ENCODE measurements around the gene TRIM56. TPM values are rescaled to one million over a fixed set of nuclear protein-coding genes. Genes with fewer than 3 reads are reported as not detected.

TRIM56 gene
- 14.3 and 36.2 TPM in 2 replicates for total RNA-seq

DNA sequence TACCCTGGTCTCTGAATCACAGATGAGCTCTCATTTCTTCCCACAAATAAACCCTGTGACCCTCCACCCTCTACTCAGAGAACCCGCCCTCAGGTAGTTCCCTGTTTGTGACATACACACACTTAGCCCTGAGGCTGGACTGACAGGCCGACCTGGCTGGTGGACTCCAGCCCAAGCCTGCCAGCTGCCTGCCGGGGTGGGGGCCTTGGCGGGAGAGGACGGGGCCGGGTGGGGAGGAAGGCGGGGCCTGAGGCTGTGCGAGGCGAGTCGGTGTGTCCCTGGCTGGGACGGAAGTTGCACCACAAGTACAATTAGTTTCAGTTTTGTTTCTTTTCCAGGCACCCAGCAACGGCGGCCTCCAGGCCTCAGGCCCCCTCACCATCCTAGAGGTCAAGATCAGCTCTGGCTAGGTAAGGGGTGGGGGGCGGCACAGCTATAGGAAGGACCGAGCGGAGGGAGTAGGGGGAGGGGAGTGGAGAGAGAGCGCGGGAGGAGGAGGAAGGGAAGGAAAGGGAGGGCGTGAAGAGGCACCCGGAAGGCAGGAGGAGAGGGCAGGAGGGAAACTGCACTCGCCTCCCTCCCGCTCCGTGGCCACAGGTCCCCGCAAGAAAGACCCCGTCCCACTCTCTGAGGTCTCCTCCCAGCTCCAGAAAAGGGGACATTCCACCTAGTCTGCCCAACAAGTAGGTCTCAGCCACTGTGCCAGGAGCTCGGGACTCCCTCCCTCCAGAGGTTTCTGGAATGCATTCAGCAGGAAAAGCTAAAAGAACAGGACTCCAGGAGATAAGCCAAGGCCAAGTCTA is at the start of gene TRIM56:
Gene TRIM56, plus strand, starts transcription at position 320 of the 803 bp plus-strand sequence. CDS start 1,832 bp downstream, outside the sequence.

DNA sequence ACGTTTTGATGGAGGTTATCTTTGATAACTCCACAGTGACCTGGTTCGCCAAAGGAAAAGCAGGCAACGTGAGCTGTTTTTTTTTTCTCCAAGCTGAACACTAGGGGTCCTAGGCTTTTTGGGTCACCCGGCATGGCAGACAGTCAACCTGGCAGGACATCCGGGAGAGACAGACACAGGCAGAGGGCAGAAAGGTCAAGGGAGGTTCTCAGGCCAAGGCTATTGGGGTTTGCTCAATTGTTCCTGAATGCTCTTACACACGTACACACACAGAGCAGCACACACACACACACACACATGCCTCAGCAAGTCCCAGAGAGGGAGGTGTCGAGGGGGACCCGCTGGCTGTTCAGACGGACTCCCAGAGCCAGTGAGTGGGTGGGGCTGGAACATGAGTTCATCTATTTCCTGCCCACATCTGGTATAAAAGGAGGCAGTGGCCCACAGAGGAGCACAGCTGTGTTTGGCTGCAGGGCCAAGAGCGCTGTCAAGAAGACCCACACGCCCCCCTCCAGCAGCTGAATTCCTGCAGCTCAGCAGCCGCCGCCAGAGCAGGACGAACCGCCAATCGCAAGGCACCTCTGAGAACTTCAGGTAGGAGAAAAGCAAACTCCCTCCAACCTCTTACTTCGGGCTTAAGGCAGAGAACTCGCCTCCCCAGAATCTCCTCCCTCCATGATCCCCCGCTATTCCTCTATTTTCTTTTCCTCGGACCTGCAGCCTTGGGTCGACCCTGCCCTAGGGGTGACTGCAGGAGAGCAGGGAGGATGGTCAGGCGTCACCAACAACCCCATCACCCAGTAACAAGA is 41.6 kb downstream of the TRIM56 start, which contains the start of gene SERPINE1:
Gene SERPINE1, plus strand, starts transcription at position 454 of the 809 bp plus-strand sequence. CDS start 1,290 bp downstream, outside the sequence.

Other genes starting within 250 kb of the TRIM56 start
- gene SLC12A9, start 232.8 kb upstream of the TRIM56 start, total RNA-seq = 12.2 and 14.3 TPM in 2 replicates
- 46.9 and 54.3 TPM in 2 replicates for gene TRIP6, start 218.1 kb upstream of the TRIM56 start, total RNA-seq
- 28.2 and 46.3 TPM in 2 replicates for gene SRRT, start 210.4 kb upstream of the TRIM56 start, total RNA-seq
- gene UFSP1, start 195.8 kb upstream of the TRIM56 start, total RNA-seq = 6.4 and 8.6 TPM in 2 replicates
- gene ACHE, start 189.6 kb upstream of the TRIM56 start, total RNA-seq = 0.30 and 0.74 TPM in 2 replicates
- not detected in 2 replicates for gene MUC3A, start 135.9 kb upstream of the TRIM56 start, total RNA-seq
- 0.60 and 1.2 TPM in 2 replicates for gene MUC12, start 115.9 kb upstream of the TRIM56 start, total RNA-seq
- gene MUC17, start 65.4 kb upstream of the TRIM56 start, total RNA-seq = not detected in 2 replicates
- 2,093 and 7,246 TPM in 2 replicates for gene SERPINE1, start 41.6 kb downstream of the TRIM56 start, total RNA-seq
- gene AP1S1, start 69.0 kb downstream of the TRIM56 start, total RNA-seq = 162 and 177 TPM in 2 replicates
- gene VGF, start 80.1 kb downstream of the TRIM56 start, total RNA-seq = 3.0 and 20.7 TPM in 2 replicates
- gene NAT16, start 94.8 kb downstream of the TRIM56 start, total RNA-seq = not detected in 2 replicates
- not detected in 2 replicates for gene MOGAT3, start 115.6 kb downstream of the TRIM56 start, total RNA-seq
- gene PLOD3, start 132.1 kb downstream of the TRIM56 start, total RNA-seq = 156 and 234 TPM in 2 replicates
- gene ZNHIT1, start 132.7 kb downstream of the TRIM56 start, total RNA-seq = 48.0 and 99.5 TPM in 2 replicates
- 2.1 and 2.9 TPM in 2 replicates for gene CLDN15, start 152.3 kb downstream of the TRIM56 start, total RNA-seq
- 128 and 264 TPM in 2 replicates for gene FIS1, start 159.6 kb downstream of the TRIM56 start, total RNA-seq
- gene IFT22, start 236.3 kb downstream of the TRIM56 start, total RNA-seq = 18.9 and 23.8 TPM in 2 replicates